Putamen (tissue), 1 donor: ENCODE data around the gene MYL3.
"Not testable (repeated sequence)": the region's sequence is repeated elsewhere in the genome, so short reads cannot be mapped to it uniquely, and the experiment has no call there.

Source experiments
- DNase-seq: peaks from one replicate; pipeline ENCODE4 v3.0.0-alpha.2; 2016; ENCODE audit warnings: low spot score

Gene MYL3

DNA sequence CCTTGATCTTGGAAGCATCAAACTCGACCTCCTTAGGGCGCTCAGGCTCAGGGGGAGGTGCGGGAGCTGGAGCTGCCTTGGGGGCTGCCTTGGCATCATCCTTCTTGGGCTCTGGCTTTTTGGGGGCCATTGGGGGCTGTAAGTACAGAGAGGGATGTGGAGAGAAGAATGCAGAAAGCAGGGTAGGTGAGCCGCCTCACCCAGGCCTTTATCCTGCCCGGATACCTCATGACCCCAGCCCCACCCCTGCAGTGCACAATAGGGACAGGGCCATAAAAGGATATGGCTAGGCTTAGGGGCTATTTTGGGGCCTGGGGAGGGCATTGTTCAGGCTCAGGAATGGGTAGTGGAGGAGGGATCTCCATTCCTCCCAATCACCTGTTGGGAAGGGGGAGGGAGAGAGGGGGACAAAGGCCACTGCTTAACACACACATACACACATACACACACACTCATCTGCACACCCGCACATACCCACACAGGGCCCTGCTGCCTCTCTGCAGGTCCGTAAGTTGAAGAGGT is at the start of gene MYL3:
Gene MYL3, minus strand, starts transcription at position 184 of the 522 bp plus-strand sequence. Its CDS starts 54 bp downstream, at position 130.
- DNase-seq: no peak

DNA sequence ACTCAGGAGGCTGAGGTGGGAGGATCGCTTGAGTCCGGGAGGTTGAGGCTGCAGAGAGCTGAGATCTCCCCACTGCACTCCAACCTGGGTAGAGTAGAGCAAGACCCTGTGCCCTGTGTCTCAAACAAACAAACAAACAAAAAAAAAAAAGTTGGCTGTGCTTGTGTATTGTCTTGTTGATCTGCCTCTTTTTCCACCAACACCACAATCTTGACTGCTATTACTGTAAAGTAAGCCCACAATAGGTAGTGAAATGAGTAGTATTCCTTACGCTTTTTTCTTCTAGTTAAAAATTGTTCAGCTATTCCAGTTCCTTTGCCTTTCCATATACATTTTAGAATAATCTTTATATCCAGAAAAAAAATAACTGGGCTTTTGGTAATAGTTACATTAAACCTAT is 49.7 kb upstream of the MYL3 start:
- no peak for DNase-seq

DNA sequence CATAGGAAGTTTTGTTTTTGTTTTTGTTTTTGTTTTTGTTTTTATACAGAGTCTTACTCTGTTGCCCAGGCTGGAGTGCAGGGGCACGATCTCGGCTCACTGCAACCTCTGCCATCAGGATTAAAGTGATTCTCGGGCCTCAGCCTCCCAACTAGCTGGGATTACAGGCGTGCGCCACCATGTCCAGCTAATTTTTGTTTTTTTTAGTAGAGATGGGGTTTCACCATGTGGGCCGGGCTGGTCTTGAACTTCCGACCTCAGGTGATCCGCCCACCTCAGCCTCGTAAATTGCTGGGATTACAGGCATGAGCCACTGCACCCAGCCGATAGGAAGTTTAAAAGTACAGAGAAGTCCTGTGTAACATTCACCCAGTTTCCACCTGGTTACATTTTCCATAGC is 47.7 kb upstream of the MYL3 start:
- not testable (repeated sequence) for DNase-seq

DNA sequence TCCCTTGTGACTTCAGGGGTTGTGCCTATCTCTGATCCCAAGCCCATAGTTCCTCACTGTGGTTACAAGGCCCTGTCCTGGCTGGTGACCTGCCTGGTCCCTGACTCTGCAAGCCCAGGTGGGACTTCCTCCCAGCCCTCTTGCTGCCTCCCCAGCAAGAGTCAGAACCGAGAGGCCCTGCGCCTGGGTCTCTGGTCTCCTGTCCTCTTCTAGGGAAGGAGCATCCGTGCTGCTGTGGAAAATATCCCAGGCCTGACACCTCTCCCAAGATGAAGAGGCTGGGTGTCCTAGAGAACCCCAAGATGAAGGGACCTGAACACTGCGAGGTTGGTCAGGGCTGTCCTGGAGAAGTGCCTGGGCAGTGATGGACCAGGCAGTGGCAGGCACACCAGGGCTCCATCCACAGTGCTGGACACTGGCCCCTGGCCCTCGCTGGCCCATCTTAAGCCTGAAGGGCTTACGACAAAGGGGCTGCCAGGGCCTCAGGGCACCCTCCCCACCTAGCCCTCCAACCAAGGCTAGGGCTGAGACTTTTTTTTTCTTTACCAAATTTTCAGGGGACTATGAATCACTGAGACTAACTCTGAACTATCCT is 47.0 kb upstream of the MYL3 start:
- no peak for DNase-seq

DNA sequence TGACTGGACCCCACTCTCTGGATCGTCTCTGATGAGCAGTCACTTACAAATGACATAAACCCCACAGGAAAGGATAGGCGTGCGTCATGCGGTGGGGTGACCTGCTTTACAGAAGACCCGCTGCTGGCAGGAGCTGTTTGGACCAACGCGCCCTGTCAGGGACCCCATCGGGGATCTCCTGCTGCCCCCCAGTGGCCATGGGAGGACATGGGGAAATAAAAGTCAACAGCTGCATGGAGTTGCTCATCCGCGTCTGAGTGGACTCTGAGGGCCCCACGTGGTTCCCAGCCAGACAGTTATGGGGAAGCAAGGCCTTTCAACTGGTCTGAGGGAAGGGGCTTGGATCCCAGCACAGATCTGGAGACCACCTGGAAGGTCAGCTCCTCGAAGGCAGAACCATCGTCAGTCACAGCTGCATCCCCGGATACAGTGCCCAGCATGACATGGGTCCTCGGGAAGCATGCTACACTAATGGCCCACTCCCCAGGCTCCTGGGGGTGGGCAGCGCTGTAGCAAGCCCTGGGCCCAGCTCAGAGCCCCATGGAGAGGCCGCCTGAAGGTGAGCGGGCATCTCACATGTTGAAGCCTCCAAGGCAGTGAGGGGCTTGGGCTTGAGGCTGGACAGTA is 46.4 kb upstream of the MYL3 start:
- DNase-seq: peak; percentile 75

DNA sequence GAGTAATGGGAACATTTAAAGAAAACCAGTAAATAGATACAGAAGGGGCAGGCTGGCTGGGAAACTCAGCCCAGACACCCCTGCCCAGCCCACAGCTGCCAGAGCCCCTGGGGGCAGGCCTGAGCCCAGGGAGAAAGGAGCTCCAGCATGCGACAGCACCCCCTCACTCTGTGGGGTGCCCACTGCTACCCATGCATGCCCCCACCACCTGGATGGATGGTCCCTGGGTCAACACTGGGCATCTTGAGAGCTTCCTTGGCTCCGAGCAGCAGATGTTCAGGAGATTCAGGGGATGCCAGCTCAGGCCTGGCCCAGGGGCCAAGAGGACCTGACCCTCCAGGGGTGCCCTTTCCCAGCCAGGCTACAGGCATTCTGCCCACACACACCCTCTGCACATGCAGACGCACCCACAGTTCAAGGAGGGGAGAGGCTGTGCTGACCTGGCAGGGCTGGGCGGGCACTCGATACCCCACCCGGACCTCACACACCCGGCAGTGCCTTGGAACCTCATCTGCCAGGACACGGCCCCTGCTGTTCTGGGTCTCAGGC is 45.8 kb upstream of the MYL3 start:
- DNase-seq: no peak

DNA sequence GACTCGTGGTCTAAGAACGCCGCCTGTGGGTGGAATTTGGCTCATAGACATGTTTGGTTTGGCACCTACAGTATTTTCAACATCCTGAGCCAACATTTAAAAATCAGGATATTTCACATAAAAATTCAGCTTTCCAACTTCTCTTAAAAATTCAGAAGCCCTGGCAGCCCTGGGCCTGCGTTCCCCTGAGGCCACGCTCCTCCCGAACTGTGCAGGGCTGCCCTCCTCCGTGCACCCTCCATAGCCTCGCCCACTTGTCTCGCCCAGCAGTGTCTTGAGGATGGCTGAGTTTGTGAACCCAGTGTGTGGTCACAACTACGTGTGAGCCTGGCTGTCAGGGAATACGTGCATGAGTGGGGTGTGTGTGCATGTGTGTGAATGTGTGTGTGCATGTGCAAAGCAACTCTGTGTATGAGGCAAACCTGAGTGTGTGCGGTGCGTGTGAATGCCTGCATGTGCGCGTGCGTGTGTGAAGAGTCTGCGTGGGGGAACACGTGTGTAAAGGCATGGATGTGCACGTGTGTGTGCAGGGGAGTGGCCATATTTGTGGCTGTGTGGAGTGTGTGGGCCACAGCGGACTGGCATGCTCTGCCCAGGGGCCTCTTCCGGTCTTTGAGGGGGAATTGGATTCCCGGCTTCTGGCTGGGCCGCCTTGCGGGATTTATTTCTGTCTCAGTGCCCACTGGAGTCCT is 45.2 kb upstream of the MYL3 start:
- DNase-seq: no peak

DNA sequence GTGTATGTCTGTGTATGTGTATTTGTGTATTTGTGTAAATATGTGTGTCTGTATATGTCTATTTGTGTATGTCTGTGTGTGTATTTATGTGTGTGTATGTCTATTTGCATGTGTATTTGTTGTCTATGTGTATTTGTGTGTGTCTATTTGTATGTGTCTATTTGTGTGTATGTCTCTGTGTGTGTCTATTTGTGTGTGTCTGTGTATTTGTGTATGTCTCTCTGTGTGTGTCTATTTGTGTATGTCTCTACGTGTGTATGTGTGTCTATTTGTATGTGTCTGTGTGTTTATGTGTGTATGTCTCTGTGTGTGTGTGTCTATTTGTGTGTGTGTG is 44.7 kb upstream of the MYL3 start:
- no peak for DNase-seq

DNA sequence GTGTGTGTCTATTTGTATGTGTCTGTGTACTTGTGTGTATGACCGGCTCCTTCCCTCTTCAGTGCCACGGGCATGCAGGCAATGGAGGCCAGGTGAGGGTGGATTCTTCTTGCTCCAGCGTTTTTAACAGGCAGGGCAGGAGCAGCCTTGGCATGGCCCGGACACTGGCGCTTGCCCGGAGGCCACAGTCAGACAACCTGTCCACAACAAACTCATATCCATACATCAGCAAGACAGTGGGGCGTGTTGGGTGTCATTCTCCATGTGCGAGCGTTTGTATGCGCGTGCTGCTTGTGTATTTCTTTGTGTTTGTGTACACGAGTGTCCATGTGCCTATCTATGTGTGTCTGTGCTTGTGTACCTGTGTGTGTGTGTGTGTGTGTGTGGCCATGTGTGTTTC is 44.0 kb upstream of the MYL3 start:
- DNase-seq: no peak

DNA sequence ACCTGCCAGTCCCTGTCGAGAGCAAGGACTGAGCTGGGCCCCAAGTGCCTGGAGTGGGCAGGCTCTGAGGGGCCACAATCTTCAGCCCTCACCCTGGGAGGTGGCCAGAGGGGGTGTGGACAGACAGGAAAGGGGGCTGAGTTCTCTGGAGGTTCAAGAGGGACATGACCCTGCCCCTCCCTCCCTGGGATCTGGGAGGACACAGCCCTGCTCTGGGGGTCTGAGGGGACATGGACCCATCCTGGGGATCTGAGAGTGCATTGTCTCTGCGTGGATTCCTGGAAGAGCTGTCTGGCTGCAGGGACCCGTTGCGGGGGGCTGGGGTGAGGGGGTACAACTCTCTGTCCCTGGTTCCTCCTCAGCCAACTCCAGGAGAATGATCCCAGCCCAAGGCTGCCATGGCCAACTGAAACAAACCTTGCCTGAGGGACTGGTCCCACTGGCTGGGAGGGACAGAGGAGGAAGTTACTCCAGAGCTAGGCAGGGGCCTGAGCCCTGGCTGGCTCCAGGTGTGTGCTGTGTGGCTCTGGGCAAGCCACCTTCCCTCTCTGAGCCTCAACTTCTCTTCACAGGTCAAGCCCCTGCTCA is 43.3 kb upstream of the MYL3 start:
- no peak for DNase-seq

DNA sequence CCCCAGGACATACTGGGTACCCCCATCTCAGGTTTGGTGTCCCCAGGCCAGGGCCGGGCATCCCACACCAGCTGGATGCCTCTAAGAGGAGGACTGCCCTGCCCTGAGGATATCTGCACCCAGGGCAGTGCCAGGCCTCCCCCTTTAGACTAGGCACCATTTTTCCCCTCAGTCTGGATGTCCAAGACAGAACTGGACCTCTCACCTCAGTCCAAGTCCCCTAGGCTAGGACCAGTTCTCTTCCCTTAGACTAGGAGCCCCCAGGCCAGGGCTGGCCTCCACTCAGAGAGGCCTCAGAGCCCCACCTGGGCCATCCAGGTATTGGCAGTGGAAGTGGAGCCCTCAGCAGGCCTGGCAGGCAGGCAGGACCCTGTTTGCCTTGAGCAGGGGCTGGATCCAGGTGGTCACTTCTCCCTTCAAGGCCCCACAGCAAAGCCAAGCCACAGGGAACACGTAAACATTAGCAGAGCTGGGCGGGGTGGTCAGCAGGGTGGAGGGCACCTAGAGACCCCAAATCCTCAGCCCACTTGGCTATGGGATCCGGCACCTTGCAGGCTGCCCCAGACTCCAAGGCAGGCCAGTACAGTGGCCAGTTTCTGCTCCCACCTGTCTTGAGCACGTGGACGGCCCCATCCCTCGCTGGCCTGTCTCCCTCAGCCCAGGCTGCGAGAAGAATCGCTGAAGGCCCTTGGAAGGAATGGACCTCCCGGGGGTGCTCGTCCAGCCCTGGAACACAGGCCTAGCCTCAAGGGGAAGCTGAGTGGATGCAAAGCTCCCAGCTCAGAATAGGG is 42.6 kb upstream of the MYL3 start:
- no peak for DNase-seq

DNA sequence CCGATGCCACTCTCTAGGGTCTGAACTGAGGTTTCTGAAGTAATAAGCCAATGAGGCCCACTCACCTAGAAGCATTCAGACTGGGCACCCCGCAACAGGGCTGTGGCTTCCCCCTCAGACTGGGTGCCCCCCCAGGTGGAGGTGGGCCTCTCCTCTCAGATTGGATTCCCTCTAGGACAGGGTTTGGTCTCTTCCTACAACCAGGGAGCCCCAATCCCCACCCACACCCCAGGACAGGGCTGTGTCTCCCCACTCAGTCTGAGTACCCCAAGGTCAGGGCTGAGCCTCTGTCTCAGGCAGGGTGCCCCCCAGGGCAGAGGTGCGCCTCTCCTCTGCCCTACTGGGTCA is 41.9 kb upstream of the MYL3 start:
- no peak for DNase-seq

DNA sequence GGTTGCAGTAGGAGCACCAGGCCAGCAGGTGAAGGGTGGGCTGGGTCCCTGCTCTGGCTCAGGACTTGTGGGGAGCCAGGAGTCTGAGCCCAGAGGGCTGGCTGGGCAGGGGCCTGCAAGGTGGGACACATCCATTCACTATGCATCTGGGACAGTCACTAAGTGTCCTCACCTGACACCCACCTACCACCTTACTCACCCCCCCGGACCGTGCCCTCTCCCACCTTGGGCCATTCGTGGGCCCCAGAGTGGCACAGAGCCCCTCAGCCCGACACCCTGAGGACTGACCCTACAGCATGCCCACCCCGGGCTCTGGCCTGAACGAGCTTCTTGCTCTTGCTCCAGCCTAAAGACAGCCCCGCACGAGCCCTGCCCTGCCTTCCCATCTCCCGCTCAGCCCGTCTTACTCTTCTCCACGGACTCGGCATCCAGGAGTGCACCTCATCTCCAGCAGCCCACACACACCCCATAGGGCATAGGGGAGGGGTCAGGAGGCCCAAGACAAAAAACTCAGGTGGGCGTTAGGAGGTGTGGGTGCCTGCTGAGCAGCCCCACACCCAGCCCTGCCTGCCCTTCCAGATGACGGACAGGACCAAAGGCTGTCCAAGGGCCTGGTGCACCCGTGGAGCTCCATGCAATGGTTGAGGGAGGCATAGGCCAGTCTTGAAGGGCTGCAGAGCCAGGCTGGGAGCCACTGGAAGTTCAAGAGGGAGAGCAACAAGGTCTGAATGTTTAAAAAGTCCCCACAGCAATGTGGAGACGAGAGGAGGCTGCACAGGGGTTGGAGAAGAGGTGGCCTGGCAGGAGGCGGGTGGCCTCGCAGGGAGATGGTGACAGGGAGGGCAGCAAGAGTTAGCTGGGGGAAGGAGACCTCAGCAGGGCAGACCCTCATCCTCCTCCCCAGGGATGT is 41.3 kb upstream of the MYL3 start:
- no peak for DNase-seq

DNA sequence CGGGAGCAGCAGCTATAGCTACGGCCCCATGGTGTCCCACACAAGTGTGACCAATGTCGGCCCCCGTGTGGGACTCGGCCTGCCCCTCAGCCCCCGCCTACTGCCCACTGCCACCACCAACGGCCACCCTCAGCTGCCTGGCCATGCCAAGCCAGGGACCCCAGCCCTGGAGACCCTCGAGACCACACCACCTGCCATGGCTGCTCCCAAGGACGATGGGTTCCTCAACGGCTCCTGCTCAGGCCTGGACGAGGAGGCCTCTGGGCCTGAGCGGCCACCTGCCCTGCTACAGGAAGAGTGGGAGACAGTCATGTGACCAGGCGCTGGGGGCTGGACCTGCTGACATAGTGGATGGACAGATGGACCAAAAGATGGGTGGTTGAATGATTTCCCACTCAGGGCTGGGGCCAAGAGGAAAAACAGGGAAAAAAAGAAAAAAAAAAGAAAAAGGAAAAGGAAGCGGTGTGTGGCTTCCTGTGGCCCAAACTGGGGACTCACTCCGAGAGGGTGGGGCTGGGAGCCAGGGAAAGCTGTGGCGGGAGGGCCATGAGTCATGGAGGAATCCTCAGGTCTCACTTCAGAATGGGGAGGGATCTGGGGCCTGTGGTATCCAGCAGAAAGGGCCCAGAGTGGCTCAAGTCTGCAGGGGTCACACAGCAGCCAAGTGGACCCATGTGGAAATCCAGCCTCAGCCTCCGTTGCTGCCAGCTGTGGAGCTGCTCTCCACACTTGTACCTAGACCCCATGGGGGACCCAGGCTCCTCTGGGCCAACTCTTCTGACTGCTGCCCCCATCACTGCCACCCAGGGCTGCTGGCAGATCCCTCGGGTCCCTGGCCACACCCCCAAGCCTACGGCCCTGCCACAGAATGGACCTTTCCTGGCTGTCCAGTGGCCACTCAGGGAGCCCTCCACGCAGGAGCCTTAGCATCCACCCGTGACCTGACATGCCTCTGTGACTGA is 40.4 kb upstream of the MYL3 start:
- no peak for DNase-seq

DNA sequence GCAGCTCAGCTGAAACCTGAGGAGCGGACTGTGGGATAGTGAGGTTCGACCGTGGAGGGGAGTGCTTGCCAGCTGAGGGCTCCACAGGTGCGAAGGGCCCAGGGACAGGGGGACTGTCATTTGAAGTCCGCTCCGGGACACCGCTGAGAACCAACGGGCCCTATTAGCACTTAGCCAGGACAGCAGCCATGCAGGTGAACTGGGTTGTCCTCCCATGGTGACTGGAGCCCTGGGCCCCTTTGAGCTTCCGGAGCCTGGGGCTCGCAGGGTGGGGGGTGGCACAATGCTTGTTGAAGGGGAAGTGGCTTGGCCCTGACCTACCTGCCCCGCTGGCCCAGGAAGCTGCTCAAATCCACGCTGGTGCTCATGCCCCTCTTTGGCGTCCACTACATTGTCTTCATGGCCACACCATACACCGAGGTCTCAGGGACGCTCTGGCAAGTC is 39.0 kb upstream of the MYL3 start:
- no peak for DNase-seq

DNA sequence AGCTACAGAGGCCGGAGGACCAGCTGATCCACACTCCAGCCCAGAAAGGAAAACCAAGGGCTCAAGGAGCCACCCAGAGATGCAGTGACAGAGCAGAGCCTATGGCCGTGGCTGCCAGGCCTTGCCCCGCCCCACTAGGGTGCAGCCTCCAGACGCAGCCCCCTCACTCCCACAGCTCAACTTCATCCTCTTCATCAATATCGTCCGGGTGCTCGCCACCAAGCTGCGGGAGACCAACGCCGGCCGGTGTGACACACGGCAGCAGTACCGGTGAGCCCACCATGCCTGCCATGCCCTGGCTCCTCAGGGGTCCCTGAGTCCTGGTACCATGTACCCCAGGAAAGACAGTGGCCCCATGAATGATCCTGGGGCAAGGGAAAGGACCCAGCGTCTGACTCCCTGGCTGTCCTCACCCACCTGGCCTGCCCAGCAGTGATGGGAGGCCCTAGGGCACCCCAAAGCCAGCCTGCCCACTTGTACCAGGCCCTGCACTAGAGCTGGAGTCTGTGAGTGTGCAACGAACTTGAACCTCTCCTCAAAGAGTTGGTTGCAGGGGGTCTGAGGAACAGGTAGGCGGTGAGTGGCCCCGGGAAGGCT is 38.4 kb upstream of the MYL3 start:
- no peak for DNase-seq

DNA sequence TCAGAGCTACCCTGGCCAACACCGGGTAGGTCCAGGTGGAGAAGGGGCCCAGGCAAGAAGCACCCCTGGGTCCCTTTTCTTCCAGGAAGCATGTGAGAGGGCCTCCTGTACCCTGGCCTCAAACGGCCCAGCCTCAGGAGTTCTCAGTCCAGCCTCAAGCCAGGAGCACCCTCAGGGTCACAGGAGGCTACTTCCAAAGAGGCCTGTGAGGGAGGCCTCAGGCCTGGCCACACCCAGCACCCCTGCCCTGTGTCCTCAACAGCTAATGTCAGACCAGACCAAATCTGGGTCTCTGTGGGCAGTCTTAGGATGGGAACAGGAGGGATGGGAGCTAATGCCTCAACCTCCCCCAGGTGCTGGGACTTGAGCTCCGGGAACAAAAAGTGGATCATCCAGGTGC is 37.8 kb upstream of the MYL3 start:
- DNase-seq: no peak

DNA sequence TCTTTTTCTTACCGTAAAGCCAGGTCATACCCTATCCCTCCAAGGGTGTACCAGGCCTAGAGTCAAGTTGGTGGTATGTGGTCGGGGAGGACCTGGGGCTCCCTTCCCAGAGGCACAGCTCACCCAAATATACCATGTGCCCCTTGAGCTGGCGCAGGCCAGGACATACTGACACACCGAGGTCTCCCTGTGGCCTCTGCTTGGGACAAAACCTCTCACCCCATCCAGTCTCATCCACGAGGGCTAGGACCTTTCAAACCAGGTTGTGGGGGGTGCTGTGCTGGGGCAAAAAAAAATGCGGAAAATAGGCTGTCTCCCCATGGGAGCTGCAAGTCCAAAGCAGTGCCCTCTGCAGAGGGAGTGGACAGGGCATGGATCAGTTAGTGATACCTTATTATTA is 37.1 kb upstream of the MYL3 start:
- DNase-seq: no peak

DNA sequence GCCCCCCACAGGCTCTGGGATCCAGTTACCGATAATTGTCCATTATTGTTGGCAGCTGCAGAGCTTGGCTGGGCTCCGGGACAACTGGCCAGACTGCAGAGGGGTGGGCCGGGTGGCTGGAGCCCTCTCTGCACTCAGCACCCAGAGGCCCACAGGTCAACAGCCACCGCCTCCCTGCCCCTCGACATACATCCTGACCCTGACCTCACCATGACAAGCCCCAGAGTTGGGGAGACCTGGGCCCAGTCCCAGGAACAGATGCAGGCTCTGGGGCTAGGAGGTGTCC is 36.7 kb upstream of the MYL3 start:
- no peak for DNase-seq
